Muscle layer of colon (tissue), 2 donors: Measurements from ENCODE around the gene CTBS.

Experiments
- H3K27ac ChIP-seq: one replicate; pipeline ENCODE4 v1.7.0; 2013; ENCODE audit warnings: low read depth, mild to moderate bottlenecking, low read length, moderate library complexity
- H3K27me3 ChIP-seq, 2 donors: one replicate each; pipeline ENCODE4 v1.7.0; 2013; ENCODE audit warnings: low read length in 2 of 2, mild to moderate bottlenecking in 2 of 2; ENCODE audit not compliant: insufficient read depth in 2 of 2, control insufficient read depth in 1 of 2
- H3K36me3 ChIP-seq: one replicate; pipeline ENCODE4 v1.7.0; 2013; ENCODE audit warnings: mild to moderate bottlenecking, low read length; ENCODE audit not compliant: insufficient read depth
- H3K4me1 ChIP-seq: one replicate; pipeline ENCODE4 v1.7.0; 2013; ENCODE audit warnings: mild to moderate bottlenecking, low read length; ENCODE audit not compliant: insufficient read depth
- H3K4me3 ChIP-seq, 2 donors: one replicate each; pipeline ENCODE4 v1.7.0; 2013; ENCODE audit warnings: low read length in 2 of 2, low read depth in 1 of 2, mild to moderate bottlenecking in 1 of 2, moderate library complexity in 1 of 2
- H3K9ac ChIP-seq: one replicate; pipeline ENCODE4 v1.7.0; 2013; ENCODE audit warnings: low read length
- H3K9me3 ChIP-seq: one replicate; pipeline ENCODE4 v1.7.0; 2013; ENCODE audit warnings: mild to moderate bottlenecking, low read length
- donor health status: abdominal sarcoma.
- donor health status: Adenocarcinoma of cecum.

The CTBS gene, protein sequence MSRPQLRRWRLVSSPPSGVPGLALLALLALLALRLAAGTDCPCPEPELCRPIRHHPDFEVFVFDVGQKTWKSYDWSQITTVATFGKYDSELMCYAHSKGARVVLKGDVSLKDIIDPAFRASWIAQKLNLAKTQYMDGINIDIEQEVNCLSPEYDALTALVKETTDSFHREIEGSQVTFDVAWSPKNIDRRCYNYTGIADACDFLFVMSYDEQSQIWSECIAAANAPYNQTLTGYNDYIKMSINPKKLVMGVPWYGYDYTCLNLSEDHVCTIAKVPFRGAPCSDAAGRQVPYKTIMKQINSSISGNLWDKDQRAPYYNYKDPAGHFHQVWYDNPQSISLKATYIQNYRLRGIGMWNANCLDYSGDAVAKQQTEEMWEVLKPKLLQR

DNA sequence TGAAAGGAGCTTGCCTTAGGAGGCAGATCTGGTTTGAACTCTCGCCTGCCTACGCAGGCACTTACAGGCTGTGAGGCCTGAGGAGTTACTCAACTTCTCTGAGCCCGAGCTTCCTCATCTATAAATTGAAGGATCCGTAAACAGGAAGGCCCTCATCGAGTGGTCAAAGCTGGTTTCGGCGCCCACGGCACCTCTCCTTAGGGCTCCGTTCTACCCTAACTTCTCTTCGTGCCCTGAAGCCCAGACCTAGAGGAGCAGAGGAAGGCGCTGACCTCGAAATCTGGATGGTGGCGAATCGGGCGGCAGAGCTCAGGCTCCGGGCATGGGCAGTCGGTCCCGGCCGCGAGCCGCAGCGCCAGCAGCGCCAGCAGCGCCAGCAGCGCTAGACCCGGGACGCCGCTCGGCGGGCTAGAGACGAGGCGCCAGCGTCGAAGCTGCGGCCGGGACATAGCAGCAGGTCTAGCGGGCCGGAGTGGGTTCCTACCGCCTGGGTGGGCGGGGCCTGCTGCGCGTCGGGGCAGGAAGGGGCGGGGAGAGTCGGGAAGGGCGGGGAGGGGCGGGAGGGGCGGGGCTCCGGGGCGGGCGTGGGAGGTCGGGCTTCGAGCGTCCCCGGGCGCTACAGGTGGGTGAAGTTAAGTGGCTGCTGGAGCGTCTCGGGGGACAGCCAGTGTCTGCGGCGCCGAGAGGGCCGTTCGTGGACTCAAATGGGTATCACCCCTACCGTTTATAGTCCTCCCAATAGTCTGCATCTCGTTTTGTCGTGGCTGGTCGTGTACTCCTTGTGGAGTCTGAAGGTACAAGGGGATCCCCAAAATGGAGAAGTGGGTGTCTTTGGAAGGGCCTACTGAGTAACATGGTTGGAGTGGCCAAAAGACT, at the start of gene CTBS:
Gene CTBS (minus strand): TSS at position 474 of the 876 bp plus-strand sequence. CDS start 25 bp downstream, at position 449.
- Histone ChIP-seq H3K9me3 (no peaks in the 10 kb centered on the region), H3K36me3 (peaks cover 11% of the 10 kb centered on the region), H3K4me3 (peak within 1 kb of the TSS; percentile 59 to 65), H3K4me1 (peaks cover 12% of the 10 kb centered on the region), H3K27me3 (no peaks in the 10 kb centered on the region), H3K27ac (peak within 1 kb of the TSS; percentile 88), H3K9ac (peak within 1 kb of the TSS; percentile 99)

DNA sequence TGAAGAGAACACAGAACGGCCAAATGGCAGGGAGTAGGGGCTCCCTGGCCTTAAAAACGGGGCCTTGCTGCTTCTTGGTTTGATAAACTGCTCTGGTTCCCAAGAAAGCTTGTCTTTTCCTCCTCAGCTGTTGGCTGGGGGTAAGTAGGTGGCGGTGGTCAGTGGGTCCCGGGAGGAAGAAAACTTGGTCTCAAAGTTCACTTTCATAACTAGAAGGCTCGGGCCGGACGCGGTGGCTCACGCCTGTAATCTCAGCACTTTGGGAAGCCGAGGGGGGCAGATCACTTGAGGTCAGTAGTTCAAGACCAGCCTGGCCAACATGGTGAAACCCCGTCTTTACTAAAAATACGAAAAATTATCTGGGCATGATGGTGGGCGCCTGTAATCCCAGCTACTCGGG, 47.3 kb upstream of the CTBS start:
- no peaks in the 10 kb centered on the region for H3K27me3 ChIP-seq
- H3K9me3 ChIP-seq: no peaks in the 10 kb centered on the region
- H3K4me3 ChIP-seq: no peak overlapping the region
- H3K36me3 ChIP-seq: no peaks in the 10 kb centered on the region
- H3K9ac ChIP-seq: no peak overlapping the region
- H3K4me1 ChIP-seq: peaks cover 28% of the 10 kb centered on the region
- no peak overlapping the region for H3K27ac ChIP-seq

DNA sequence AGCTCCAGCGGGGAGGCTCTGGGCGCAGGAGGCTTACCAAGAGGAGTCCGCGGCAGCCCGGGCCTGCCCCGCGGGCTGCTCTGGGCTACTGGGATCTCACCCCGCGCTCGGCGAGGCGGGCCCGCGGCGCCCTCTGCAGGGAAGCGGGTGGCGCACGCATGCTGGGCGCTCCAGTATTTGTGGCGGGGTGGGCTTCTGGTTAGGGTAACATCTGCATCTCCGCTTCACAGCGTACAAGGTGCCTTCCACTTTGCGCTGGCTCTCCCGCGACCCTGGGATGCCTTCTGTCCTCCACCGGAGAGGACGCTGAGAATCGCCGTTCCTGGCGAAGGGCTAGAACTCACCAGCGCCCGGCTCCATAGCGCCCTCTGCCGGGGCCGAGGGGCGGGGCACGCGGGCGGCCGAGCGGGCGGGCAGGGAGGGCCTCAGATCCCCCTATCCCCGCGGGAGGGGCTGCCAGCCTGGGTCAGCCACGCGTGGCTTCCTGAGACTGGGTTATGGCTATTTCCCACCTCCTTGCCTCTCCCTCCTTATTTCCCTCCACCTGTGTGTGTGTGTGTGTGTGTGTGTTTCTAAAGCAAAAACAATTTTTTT, 46.6 kb upstream of the CTBS start:
- Histone ChIP-seq H3K4me3 (peak overlapping the region; percentile 48 to 73), H3K9me3 (no peaks in the 10 kb centered on the region), H3K27ac (peak overlapping the region; percentile 65), H3K36me3 (no peaks in the 10 kb centered on the region), H3K4me1 (peaks cover 34% of the 10 kb centered on the region), H3K9ac (peak overlapping the region; percentile 44), H3K27me3 (no peaks in the 10 kb centered on the region)

DNA sequence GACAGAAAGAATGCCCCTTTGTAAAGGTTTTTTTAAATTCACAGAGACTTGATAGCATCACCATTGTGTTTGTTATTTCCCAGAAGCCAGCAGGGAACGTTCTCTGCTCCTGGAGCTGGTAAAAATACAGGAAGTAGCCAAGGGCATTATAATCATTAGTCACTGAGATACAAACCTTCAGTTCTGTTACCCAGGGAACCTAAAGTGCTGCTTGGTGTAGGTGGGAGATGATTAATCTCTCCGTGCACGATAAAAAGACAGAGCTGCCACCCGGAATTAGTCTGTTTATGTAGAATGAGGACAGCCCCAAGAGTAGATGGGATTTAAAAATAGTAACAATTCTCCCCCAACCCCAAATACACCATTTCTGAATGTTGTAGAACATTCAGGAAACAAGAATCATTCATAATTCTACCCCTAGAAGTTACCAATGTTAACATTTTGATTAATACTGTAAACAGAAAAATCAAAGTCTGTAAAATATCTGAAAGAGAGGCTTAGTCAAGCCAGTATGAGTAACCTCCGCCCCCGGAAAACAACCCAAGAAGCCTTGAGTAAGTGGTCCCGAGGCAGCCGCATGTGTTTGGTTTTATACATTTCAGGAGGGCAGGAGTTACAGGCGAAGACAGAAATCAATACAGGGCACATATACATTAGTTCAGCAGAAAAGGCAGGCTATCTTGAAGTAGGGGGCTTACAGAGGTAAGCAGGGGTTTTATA, 45.3 kb upstream of the CTBS start:
- Histone ChIP-seq H3K36me3 (no peaks in the 10 kb centered on the region), H3K27me3 (no peaks in the 10 kb centered on the region), H3K4me3 (no peak overlapping the region), H3K9ac (no peak overlapping the region), H3K27ac (peak overlapping the region; percentile 59), H3K4me1 (peaks cover 38% of the 10 kb centered on the region), H3K9me3 (no peaks in the 10 kb centered on the region)

DNA sequence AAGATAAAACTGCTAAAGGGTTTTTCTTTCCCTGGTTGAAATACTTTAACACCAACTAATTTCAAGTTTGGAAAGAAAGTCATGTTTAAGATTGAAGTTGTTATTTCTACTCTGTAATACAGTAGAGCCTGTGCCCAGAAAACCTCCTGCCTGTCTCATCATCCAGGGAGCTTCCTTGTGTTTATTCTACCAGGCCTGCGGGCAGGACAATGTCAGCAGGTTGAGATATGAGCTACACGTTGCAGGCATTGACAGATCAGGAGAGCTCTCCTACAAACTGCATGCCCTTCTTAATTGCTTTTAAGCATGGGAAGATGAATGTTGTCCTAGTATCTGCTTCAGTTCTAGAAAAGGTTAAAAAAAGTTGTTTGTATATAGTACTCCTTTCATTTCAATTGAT, 43.1 kb upstream of the CTBS start:
- Histone ChIP-seq H3K9me3 (no peaks in the 10 kb centered on the region), H3K27ac (peak overlapping the region; percentile 59), H3K4me1 (peaks cover 46% of the 10 kb centered on the region), H3K9ac (no peak overlapping the region), H3K36me3 (no peaks in the 10 kb centered on the region), H3K4me3 (no peak overlapping the region), H3K27me3 (no peaks in the 10 kb centered on the region)

DNA sequence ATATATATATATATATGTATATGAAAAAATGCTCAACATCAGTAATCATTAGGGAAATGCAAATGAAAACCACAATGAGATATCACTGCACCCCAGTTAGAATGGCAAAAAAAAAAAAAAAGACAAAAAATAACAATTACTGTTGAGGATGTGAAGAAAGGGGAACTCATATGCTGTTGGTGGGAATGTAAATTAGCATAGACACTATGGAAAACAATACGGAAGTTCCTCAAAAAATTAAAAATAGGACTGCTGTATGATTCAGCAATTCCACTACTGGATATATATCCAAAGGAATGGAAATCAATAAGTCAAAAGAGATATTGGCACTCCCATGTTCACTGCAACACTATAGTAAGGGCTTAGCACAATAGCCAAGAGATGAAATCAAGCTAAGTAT, 41.5 kb upstream of the CTBS start:
- no peak overlapping the region for H3K4me3 ChIP-seq
- no peaks in the 10 kb centered on the region for H3K27me3 ChIP-seq
- H3K9ac ChIP-seq: no peak overlapping the region
- peaks cover 46% of the 10 kb centered on the region for H3K4me1 ChIP-seq
- no peak overlapping the region for H3K27ac ChIP-seq
- no peaks in the 10 kb centered on the region for H3K9me3 ChIP-seq
- no peaks in the 10 kb centered on the region for H3K36me3 ChIP-seq

DNA sequence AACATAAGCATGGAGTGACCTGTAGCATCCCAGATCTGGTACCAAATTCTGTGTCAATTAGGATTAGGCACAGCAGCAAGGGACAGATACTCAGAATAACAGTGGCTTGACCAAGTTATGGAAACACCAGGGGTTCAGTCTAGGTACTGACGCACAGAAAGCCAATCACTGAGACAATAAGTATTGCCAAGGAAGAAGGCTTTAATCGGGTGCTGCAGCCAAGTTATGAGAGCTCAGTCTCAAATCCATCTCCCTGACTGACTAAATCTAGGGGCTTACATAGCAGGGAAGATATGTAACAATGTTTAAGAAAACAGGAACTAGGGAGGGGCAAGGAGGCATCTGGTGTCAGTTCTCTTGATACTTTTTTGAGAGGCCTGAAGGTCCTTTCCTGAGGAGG, 39.6 kb upstream of the CTBS start:
- no peak overlapping the region for H3K27ac ChIP-seq
- no peaks in the 10 kb centered on the region for H3K36me3 ChIP-seq
- H3K27me3 ChIP-seq: no peaks in the 10 kb centered on the region
- peaks cover 30% of the 10 kb centered on the region for H3K4me1 ChIP-seq
- H3K9me3 ChIP-seq: no peaks in the 10 kb centered on the region
- H3K4me3 ChIP-seq: no peak overlapping the region
- H3K9ac ChIP-seq: no peak overlapping the region

DNA sequence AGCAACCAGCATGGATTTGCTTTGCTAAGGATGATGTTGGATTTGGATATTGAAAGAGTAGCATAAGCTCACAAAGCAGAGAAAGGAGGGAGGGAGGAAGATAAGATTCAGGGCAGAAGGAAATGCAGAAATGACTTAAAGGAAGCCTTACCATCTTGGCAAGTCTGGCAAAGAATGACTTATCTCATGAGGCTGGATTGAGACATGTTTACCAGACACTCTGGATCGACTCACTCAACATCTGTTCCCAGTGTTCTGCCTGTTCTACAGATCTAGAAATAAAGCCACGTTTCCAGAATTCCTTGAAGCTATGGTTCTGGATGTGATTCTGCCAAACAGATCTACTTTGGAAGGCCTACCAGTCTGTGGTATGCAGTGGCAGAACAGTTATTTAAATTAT, 38.8 kb upstream of the CTBS start:
- H3K27me3 ChIP-seq: no peaks in the 10 kb centered on the region
- no peak overlapping the region for H3K4me3 ChIP-seq
- peaks cover 24% of the 10 kb centered on the region for H3K4me1 ChIP-seq
- no peak overlapping the region for H3K9ac ChIP-seq
- no peaks in the 10 kb centered on the region for H3K9me3 ChIP-seq
- no peaks in the 10 kb centered on the region for H3K36me3 ChIP-seq
- H3K27ac ChIP-seq: no peak overlapping the region

DNA sequence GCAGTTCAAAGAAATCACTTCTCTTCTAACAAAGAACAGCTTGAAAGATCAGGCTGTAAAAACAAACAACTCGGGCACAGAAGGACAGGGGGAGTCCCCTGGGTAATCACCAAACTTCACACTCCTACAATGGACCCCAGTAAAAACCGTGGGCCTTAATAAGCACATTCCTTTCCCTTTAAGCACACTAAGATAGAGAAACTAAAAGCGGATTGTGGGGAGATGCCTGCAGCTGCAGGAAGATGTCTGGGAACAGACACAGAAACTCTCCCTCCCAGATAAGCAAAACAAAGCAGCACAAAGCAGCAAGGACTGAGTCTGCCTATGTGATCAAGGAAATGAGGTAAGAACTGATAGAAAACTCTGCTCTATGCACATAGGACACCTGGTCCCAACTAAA, 37.6 kb upstream of the CTBS start:
- Histone ChIP-seq H3K27me3 (no peaks in the 10 kb centered on the region), H3K9ac (no peak overlapping the region), H3K36me3 (no peaks in the 10 kb centered on the region), H3K4me3 (no peak overlapping the region), H3K9me3 (no peaks in the 10 kb centered on the region), H3K4me1 (peaks cover 20% of the 10 kb centered on the region), H3K27ac (no peak overlapping the region)

DNA sequence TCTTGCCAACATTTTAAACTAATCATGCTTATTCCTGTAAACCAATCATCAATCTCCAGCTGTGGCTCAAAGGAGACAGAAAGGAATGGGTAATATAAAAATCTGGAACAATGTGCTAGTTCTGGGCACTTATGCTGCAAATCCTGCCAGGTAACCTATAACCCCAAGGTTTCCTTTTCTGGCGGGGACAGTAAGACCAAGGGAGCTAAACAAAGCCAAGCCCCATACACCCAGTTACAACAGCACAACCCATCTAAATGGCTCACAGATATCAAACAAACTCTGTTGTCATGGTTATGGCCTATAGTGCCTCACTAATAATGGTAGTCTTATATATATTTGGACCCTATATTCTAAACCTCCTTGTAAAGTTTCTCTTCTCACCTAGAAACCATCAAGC, 36.9 kb upstream of the CTBS start:
- Histone ChIP-seq H3K36me3 (no peaks in the 10 kb centered on the region), H3K9me3 (no peaks in the 10 kb centered on the region), H3K4me1 (peaks cover 14% of the 10 kb centered on the region), H3K4me3 (no peak overlapping the region), H3K27ac (no peak overlapping the region), H3K27me3 (no peaks in the 10 kb centered on the region), H3K9ac (no peak overlapping the region)

DNA sequence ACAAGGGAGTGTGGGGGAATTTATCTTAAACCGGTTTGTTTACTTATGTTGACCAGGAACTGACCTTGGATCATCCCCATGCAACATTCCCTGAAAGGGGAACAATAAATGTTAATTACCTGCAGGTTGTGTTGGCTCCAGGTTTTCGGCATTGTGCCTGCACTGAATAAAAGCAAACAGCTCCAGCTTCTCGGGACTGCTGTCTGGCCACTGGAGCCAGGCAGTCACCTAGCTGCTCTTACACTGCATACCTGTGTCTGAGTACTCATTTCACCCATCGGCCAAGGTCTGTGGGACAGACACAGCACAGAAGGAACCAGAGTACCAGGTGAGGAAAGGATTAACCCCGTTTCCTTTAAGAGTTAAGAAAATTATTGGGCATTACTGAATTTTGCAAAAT, 32.7 kb upstream of the CTBS start:
- H3K9me3 ChIP-seq: no peaks in the 10 kb centered on the region

More for the DNA sequence above, 32.7 kb upstream of the CTBS start:
- Histone ChIP-seq H3K27me3 (no peaks in the 10 kb centered on the region), H3K27ac (no peak overlapping the region), H3K9ac (no peak overlapping the region), H3K4me1 (peaks cover 28% of the 10 kb centered on the region), H3K4me3 (no peak overlapping the region), H3K36me3 (no peaks in the 10 kb centered on the region)
